Right lobe of liver (tissue), 6 donors: ENCODE results near the gene UHRF2. TPM values are rescaled to one million over a fixed set of nuclear protein-coding genes. Genes with fewer than 3 reads are reported as not detected.

Source experiments
- ATAC-seq, 4 donors: fragments of 200-7000 bp; cut with Tn5 transposase; one replicate each; pipeline ENCODE4 v1.9.1; 2020; ENCODE audit warnings: mild to moderate bottlenecking in 4 of 4, moderate library complexity in 4 of 4
- DNase-seq, 3 donors: peaks; one replicate each; pipeline ENCODE4 v3.0.0-alpha.2; 2020
- H3K27ac ChIP-seq, 3 donors: fragments of 200-600 bp; one replicate each; pipeline ENCODE4 v1.8.0; 2022
- H3K27me3 ChIP-seq, 2 donors: fragments of 200-600 bp; one replicate each; pipeline ENCODE4 v1.8.0; 2022
- H3K36me3 ChIP-seq, 4 donors: fragments of 200-600 bp; sonication (generic) in 1 of 4; one replicate each; pipeline versions ENCODE4 v1.5.1 to v1.8.0; 2017 to 2022; ENCODE audit warnings: control low read depth in 1 of 4
- H3K4me1 ChIP-seq, 4 donors: fragments of 200-600 bp; sonication (generic) in 1 of 4; one replicate each; pipeline versions ENCODE4 v1.5.1 to v1.8.0; 2017 to 2022; ENCODE audit warnings: control low read depth in 1 of 4
- H3K4me3 ChIP-seq, 3 donors: fragments of 200-600 bp; one replicate each; pipeline ENCODE4 v1.8.0; 2022
- H3K9me3 ChIP-seq, 4 donors: fragments of 200-600 bp; sonication (generic) in 1 of 4; one replicate each; pipeline versions ENCODE4 v1.5.1 to v1.8.0; 2017 to 2022; ENCODE audit warnings: control low read depth in 1 of 4
- POLR2A ChIP-seq: fragments of 450-650 bp; IDR thresholded peaks from one replicate; pipeline ENCODE4 v1.6.1; 2017; ENCODE audit warnings: antibody characterized with exemption, mild to moderate bottlenecking
- WGBS: methylation state at CpG from one replicate; pipeline ENCODE4 v1.1.6; 2018; ENCODE audit warnings: low coverage, low lambda C conversion rate; ENCODE audit not compliant: insufficient coverage; ENCODE audit errors: missing lambda C conversion rate; 5-methylcytosine and 5-hydroxymethylcytosine counted together
- intact Hi-C, 2 donors: fragments of 100-400 bp; cut with DNase I; formaldehyde crosslinking; loops; one replicate each; pipeline versions ENCODE4 v1.11.2 to v1.14.1; 2022
- total RNA-seq, 6 experiments: library from RNA; depleted of rRNA in 2 of 6; stranded (reverse); fragments of >200 nt in 2 of 6; fragmentation: NEBNext Ultra II Directional in 3 of 6; extraction: Animal tissue kit (Norgen Biotek cat#: 25700) in 3 of 6; gene quantifications; one replicate each; pipeline versions ENCODE4 v1.1.0 to v1.2.4, GENCODE V29; 2016 to 2023
- TF ChIP-seq, protein P1 (sequence below), 4 donors: fragments of 200-600 bp in 3 of 4; fragments of 450-650 bp in 1 of 4; IDR thresholded peaks; one replicate each; pipeline versions ENCODE4 v1.5.1 to v1.8.0; 2016 to 2022; ENCODE audit warnings: antibody characterized with exemption in 4 of 4, mild to moderate bottlenecking in 2 of 4
- donor health status: DM: no; HTN: yes; CAD: no.
- donor health status: DM: no; HTN: no; CAD: no.
- donor health status: DM: no; HTN: no; CAD: no.
- donor health status: DM: no; HTN: yes; CAD: no.
- donor health status: DM: no; HTN: yes; CAD: no.

The UHRF2 gene
- total RNA-seq, 6 experiments from 2014 or later: 12.6 to 18.8 (median 17.1) TPM

DNA sequence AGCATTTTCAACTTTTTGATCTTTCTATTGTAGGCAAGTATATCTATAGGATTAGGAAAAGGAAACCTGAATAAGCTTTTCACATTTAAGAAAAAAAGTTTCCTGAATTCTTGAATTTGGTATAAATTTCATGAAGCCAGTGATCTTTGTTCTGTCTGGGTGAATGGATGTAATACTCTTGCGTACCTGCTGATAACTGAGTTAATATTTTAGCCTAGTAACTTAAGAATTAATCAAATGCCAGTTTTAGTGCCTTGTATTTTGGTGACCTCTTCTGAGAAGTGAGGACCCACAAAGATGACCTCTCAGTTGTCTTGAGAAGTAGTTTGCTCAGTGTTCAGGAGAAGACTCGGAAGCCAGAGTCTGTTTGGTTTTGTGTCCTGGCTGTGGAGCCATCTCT, 77.9 kb downstream of the UHRF2 start:
- Histone ChIP-seq H3K27me3 (no peaks in the 10 kb centered on the region), H3K4me3 (no peak overlapping the region), H3K9me3 (no peaks in the 10 kb centered on the region), H3K27ac (peak overlapping the region in 1 of 3 donors; percentile 65), H3K4me1 (peaks cover 0 to 38% (median 5%) of the 10 kb centered on the region in 4 donors), H3K36me3 (peaks cover 0 to 6% (median 0%) of the 10 kb centered on the region in 4 donors)
- peak in 2 of 4 donors; percentile 36 to 60 for ATAC-seq
- intact Hi-C loops: no loop called here
- DNase-seq: no peak
- WGBS: 51% methylated on average over 2 of the region's 2 CpGs
- TF ChIP-seq, protein P1, sequence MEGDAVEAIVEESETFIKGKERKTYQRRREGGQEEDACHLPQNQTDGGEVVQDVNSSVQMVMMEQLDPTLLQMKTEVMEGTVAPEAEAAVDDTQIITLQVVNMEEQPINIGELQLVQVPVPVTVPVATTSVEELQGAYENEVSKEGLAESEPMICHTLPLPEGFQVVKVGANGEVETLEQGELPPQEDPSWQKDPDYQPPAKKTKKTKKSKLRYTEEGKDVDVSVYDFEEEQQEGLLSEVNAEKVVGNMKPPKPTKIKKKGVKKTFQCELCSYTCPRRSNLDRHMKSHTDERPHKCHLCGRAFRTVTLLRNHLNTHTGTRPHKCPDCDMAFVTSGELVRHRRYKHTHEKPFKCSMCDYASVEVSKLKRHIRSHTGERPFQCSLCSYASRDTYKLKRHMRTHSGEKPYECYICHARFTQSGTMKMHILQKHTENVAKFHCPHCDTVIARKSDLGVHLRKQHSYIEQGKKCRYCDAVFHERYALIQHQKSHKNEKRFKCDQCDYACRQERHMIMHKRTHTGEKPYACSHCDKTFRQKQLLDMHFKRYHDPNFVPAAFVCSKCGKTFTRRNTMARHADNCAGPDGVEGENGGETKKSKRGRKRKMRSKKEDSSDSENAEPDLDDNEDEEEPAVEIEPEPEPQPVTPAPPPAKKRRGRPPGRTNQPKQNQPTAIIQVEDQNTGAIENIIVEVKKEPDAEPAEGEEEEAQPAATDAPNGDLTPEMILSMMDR (IDR thresholded peaks at IDR 0.05): no peak
- TF ChIP-seq POLR2A: no peak

- 94% methylated on average over 1 of the region's 1 CpG for WGBS
- no peak for TF ChIP-seq POLR2A
- TF ChIP-seq, protein P1 (IDR thresholded peaks at IDR 0.05): no peak
Measured at GRCh38 chr9:6495466-6495865, 82.5 kb downstream of the UHRF2 start.

GRCh38 chr9:6498982-6499381, 86.0 kb downstream of the UHRF2 start:
- 90% methylated on average over 1 of the region's 1 CpG for WGBS
- no peak for ATAC-seq
- TF ChIP-seq, protein P1 (IDR thresholded peaks at IDR 0.05): no peak
- no peak for TF ChIP-seq POLR2A
- intact Hi-C loops: no loop called here
- no peaks in the 10 kb centered on the region for H3K27me3 ChIP-seq
- no peak overlapping the region for H3K27ac ChIP-seq
- H3K9me3 ChIP-seq: no peaks in the 10 kb centered on the region
- H3K36me3 ChIP-seq: peaks cover 0 to 17% (median 0%) of the 10 kb centered on the region in 4 donors
- DNase-seq: no peak
- peaks cover 0 to 20% (median 7%) of the 10 kb centered on the region in 4 donors for H3K4me1 ChIP-seq
- no peak overlapping the region for H3K4me3 ChIP-seq

More at GRCh38 chr9:6495466-6495865, 82.5 kb downstream of the UHRF2 start:
- peaks cover 0 to 9% (median 0%) of the 10 kb centered on the region in 4 donors for H3K4me1 ChIP-seq
- no peak overlapping the region for H3K4me3 ChIP-seq
- H3K9me3 ChIP-seq: no peaks in the 10 kb centered on the region
- no peak for DNase-seq
- no peak overlapping the region for H3K27ac ChIP-seq
- H3K27me3 ChIP-seq: no peaks in the 10 kb centered on the region
- intact Hi-C loops: no loop called here
- peaks cover 0 to 14% (median 0%) of the 10 kb centered on the region in 4 donors for H3K36me3 ChIP-seq
- ATAC-seq: no peak

DNA sequence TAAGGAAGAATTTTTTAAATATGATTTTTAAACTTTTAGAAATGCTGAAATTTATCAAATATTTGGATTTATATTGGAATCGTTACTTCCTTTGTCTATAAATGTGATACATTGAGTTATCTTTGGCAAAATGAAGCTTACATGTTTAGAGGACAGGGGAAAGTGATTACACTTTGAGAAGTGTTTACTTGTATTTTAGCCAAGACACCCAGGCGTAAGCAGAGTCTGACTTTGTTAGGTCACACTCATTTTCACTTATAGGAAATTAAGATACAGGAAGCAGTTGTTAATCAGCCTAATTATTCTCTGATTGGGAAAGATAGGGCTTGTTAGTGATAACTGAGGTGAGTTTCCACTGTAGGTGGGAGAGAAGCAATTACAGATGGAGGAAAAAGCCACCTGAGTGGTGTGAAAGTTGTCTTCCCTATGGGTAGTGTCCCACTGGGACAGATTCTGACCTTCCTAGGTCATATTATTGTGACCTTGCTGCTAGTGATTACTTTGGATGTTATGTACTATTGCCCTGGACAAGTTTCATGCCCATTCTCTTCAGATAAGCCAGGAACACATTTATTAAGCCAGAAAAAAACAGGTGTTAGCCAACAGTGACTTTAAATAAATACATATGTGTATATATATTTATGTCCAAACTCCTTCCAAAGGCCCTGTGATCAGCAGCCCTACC, 88.7 kb downstream of the UHRF2 start:
- peaks cover 0 to 20% (median 7%) of the 10 kb centered on the region in 4 donors for H3K4me1 ChIP-seq
- H3K36me3 ChIP-seq: peaks cover 0 to 31% (median 4%) of the 10 kb centered on the region in 4 donors
- 47% methylated on average over 2 of the region's 2 CpGs for WGBS
- H3K27ac ChIP-seq: peak overlapping the region in 2 of 3 donors; percentile 10 to 70
- no peaks in the 10 kb centered on the region for H3K9me3 ChIP-seq
- peak; percentile 87 to 97 (median 94) for ATAC-seq
- no peaks in the 10 kb centered on the region for H3K27me3 ChIP-seq
- no peak for DNase-seq
- TF ChIP-seq, protein P1 (IDR thresholded peaks at IDR 0.05): no peak
- TF ChIP-seq POLR2A: no peak
- H3K4me3 ChIP-seq: no peak overlapping the region
- intact Hi-C loops: no loop called here
